ENCODE results near the gene WAC.
"Not testable (repeated sequence)": the region's sequence is repeated elsewhere in the genome, so short reads cannot be mapped to it uniquely, and the experiment has no call there.

- not testable (repeated sequence) for TF ChIP-seq SUZ12 (IDR thresholded peaks at IDR 0.05); SP1 (IDR thresholded peaks at IDR 0.05); L3MBTL2 (conservative IDR thresholded peaks at IDR 0.05); CTBP1 (IDR thresholded peaks at IDR 0.05; ENCODE audit: borderline replicate concordance); NFRKB (IDR thresholded peaks at IDR 0.05)
Measured at GRCh38 chr10:28490256-28490865, 42.6 kb upstream of the WAC start.
